ENCODE data around the gene GHR.

Gene GHR

DNA sequence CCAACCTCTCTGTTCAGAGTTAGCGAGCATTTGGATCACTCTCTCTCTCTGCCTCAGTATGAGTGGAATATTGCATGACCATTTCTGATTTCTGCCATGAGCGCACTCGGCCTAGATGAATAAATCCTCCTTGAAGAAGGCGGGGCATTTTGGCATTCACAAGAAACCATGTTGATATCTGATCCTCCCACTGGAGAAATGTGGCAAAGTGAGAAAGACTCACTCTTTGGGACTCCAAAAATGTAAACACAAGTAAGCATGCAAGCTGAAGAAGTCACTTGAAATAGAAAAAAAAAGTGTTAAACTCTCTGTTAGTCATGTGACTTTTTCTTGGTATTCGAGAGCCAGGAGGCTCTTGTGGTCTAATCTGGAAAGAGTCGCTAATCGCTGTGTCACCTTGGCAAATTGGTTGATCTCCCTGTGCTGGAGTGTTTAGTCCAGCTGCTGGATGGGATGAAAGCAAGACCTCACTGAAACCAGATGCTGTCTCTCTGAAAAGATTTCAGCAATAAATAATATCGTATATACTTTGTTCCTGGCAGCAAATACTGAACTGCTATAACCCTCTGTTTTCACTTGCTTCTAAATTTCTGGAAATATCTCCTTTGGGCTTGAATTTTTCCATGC lies 95.5 kb downstream of the GHR start:
- DNase-seq, result no peak

DNA sequence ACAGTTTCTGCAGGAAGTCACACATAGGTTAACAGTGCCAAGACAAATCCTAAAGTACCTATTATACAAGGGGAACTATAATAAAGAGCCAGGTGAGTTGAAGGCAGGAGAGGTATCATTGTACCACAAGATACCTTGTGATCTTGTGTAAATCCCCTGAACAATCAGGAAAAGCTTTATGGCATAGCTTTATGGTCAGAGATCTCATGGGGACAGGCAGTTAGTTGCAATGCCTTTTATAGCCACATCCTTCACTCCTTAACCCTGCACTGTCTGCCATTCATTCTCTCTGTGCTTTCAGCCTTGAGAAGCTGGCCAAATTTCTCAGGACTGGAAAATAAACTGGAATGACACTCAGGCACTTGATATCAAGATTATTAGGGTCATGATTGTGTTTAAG lies 97.0 kb downstream of the GHR start:
- no peak for DNase-seq

DNA sequence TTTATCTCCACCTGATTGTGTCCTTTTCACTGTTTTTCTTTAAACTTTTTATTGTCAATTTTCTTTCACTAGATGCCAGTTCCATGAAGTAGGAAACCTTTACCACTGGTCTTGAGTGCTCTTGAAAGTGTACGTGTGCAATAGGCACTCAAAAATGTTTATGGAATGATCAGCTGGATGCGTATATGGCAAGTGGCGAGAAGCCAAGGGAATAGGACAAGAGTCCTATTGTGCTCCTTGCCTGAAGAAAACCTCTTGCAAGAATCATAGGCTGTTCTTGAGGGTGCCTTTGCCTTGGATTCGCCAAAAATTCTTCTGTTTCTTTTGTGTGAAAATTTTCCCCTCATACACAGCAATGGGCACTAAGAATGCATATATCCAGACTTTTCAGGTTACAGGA lies 97.7 kb downstream of the GHR start:
- no peak for DNase-seq

DNA sequence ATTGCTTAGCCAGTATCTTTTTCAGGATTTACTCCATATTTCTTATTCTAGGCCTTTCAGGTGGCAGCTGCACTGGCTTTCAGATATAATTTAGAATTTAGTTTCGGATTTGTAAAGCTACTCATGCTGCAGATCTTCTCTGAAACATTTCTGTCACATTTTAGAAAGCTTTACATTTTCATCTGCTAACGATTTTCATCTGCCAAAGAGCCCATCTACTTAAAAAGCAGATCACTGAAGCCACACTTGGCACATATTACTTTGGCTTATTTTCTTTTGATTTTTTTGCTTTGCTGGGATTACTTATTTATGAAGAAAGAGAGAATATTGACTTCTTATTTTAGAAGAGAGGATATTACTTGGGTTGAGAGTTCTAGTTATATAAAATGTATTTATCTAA lies 98.2 kb downstream of the GHR start:
- DNase-seq, result no peak

DNA sequence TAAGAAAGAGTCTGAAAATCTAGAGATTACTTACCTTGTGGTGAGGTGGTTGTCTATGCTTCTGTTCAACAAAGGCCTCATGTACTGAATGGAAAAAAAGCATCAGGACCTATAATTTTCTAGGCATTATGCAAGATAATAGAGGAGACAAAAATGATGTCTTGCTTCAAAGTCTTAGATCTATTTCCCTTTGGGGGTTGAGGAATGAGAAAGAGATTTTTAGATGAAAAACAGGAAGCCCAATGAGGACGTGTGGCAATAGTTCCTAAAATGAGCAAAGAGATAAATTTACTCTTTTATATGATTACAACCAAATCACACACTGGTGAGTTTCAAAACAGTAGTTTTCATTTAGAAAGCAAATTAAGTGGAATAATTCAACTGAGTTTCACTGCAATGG lies 99.5 kb downstream of the GHR start:
- DNase-seq, result no peak

DNA sequence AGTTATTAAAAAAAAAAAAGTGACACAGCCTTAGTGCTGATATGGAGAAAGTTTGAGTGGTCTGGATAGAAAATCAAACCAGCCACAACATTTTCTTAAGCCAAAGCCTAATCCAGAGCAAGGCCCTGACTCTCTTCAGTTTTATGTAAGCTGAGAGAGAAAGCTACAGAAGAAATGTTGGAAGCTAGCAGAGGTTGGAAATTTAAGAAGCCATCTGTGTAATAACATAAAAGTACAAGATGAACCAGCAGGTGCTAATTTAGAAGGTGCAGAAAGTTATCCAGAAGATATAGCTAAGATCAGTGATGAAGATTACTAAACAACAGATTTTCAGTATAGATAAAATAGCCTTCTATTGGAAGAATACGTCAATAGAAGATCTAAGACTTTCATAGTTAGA lies 102.9 kb downstream of the GHR start:
- DNase-seq, result no peak

DNA sequence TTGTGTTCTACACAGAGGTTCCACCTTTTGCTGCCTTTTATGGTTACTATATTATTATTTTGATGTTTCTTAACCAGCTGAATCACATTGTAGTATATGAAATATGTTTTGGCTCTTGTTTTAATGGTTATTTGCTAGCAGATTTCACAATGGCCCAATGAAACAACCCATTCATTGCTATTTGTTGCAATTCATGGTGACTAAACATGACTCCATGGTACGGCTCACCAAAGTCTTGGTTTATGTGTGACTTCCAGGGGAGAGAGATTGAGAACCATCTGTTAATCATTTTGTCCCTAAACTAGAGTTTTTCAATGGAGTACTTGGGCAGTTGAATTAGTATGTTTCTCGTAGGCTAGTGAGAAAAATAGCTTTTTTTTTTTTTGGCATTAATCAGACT lies 108.4 kb downstream of the GHR start:
- no peak for DNase-seq

DNA sequence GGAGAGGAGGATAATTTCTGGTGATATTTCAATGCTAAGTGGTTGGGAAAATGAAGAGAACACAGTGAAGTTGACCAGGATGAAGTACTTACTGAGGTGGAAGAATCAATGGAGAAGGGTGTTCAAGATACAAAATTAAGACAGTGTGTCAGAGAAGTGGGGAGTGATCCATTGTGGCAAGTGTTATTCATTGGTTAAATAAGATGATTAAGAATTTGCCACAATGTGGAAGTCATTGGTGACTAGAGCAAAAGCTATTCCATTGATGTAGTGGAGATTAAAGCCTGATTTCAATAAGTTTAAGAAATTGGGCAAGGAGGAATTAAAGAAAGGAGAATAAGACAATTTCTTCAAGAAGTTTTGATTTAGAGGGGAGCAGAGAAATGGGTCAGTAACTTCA lies 118.9 kb downstream of the GHR start:
- DNase-seq, result no peak

DNA sequence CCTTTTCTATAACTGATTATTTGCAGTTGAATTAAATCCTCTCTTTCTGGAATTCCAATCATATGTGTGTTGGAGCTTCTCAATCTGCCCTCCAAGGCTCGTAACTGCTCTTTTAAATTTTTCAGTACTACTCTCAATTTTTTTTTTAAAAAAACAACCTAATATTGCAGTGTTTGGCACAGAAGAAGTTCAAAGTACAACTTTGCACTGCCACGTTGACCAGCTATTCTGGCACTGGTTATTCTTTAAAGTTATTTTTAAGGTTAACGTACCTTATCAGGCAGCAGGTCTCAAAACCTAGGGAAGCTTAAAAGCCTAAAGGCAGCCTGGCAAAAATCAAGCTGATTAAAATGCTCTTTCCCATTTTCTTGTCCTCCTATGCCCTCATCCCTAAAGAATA lies 120.5 kb downstream of the GHR start:
- DNase-seq, result no peak

DNA sequence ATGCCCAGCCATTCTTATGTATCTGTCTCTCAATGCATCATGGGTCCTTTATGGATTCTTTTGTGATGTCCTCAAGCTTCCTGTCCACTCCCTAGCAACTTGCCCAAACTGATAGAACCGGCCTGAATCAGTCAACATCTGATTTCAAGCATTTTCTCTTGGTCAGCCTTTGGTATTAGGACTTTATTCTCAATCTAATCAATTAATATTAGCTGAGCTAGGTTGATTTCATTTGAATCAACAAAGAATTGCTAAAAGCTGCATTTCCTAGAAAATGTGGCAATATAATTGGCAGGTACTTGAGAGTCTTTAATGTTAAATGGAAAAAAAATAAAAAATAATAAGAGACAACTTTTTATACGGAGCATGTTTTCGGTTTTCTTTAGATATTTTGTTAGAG lies 121.8 kb downstream of the GHR start:
- no peak for DNase-seq

DNA sequence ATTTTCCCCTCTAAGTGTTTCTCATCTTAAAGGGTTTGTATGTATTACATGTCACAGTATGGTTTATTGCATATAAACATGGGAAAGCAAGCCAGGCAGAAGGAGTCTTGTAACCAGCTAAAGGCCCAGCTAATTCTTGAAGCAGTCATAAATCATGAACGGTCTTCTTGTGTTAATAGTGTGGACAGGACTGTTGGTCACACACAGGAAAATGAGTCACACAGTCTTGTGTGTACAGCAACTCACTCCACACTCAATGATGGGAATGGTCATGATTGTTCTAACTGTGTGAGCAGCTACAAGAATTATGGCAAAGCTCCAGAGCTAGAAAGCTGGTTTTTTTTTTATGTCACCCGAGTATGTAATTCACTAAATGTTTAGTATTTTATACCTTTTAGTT lies 123.9 kb downstream of the GHR start:
- no peak for DNase-seq

DNA sequence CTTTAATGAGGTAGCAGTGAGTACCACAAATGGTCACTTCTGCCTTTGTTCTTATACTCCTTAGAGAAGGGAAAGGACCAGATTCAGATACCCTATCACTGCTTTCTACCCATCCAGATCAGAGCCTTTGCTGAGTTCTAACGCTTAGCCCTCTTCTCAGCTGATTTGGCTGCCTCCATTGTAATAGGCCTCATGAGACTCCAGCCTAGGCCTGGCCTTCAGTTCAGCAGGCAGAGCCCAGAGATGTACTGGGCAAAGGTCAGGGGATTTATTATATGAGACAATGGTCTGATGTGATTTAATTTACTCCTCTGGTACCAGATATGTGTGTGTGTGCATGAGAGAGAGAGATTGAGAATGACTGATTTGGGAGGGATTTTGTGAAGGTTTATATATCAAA lies 124.7 kb downstream of the GHR start:
- no peak for DNase-seq

DNA sequence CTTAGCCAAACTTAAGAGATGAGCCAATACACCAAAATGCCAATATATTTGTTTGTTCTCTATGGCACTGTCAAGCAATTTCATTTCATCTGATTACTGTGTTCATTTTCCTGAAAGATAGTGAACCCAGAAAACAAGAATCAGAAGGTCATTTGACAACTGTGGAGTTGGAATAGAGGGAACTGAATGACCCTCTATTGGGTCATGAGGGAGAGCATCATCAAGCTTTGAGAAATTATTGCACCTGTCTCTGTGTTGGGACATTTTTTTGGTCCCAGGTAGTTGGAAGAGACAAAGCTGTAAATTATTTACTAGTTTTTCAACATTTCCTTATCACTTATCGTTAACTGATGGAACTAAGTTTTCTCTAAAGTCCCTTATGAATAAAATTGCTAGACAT lies 129.4 kb downstream of the GHR start:
- DNase-seq, result no peak

DNA sequence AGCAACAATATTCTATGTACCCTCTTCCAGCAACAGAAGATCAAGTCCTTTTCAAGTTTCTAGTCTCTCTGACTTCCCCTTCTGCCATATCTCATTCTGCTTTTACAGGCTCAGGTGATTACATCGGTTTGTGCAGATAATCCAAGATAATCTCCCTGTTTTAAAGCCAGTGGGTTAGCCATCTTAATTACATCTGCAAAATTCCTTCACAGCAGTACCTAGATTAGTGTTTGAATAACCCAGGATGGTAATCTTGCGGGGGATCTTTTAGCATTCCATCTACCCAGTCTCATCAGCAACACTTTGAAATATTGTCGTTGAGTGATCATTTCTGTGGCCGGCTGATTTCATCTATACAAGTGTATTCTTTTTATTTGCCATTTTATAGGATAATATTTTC lies 130.2 kb downstream of the GHR start:
- no peak for DNase-seq

DNA sequence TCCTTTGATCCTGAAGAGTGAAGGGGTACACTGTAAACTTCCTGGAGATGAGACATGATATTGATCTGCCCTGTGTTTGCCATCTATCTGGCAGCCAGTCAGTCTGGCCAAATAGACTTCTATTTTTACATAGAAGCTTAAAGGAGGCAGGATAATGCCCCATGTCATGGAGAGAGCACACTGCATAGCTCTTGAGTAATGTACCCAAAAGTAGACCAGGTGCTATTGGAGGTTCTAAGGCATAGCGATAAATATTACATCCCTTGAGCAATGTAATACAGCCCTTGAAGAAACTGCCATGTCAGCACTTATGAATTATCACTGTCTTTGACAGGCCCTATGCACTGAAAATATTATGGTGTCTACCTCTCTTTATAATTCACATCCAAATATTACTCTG lies 131.8 kb downstream of the GHR start:
- DNase-seq, result no peak

DNA sequence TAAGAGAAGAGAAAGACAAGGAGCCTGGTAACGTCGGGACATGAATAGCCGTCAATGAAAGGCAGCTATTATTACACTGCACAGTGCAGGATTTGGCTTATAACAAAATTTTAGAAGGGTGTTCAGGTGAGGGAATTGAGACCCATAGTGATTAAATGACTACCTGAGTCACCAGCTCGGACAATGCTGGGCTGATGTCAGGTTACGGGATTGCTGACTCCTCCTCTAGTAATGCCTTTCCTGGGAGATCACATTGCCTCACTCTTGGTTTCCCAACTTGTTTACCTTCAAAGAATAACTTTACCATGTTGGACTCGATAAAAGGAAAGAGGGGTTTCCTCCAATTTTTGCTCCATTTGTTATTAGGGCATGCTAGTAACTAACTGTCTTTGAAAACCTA lies 132.6 kb downstream of the GHR start:
- DNase-seq, result no peak

DNA sequence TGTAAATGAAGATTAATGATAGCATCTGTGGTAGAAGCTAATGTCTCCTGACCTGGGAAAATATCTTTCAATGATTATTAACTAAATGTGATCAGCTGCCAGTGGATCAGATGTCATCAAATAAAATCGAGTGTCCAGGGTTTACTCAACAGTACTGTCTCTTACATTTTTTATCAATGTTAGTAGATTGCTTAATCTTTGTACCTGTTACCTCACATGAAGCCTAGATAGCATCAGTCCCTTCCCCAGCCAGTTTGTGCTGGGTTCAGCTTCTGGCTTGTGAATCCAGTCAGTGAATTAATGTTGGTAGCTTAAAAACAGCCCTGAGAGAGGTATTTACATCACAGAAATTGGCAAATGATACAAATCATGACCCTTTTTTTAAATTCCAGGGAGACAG lies 134.4 kb downstream of the GHR start:
- DNase-seq, result no peak

DNA sequence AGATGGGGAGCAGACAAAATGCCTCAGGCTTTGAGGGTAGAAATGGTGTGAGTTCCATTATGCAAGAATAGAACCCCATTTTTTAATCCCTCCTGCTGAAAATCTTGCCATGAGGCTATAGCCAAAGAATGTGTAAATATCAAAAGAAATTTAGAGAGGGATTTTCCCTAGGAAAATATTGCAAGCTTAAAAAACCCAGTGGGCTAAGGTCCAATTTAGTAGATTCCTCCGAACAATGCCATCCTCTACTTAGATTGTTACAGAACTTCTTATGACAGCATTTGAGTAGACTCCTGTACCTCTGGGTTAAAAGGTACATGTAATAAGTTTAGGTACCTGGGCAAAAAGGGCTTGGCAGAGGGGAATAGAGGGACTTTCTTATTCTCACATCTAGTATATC lies 138.4 kb downstream of the GHR start:
- DNase-seq, result no peak

DNA sequence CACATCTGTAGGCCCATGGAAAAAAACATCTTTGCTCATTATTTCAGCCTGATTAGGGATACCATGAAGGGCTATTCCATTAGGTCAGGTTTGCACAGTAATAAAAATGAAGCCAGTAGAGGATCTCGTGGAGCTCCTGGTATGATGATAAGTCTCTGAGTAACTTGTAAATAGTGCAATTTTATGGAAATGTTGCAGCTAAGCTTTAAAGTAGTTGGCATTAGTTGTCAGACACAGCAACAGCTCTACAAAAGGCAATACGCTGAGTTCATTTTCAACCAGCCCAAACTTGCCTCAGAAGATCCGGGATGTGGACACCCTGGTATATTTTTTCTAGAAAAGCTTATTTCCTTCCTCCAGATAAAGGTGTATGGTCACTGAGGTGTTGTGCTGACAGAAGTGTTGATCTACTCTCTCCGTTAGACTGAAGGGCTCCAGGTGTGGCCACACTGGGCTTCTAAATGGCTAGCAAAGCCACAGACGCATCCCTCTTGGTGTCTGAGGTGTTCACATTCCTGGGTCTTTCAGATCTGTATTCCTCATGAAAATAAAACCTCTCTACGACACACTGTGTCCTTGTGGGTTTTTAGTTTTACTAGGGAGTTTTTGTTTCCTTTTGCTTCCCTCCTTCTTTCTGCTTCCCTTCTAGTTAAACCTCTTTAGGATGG lies 141.6 kb downstream of the GHR start:
- DNase-seq, result no peak

DNA sequence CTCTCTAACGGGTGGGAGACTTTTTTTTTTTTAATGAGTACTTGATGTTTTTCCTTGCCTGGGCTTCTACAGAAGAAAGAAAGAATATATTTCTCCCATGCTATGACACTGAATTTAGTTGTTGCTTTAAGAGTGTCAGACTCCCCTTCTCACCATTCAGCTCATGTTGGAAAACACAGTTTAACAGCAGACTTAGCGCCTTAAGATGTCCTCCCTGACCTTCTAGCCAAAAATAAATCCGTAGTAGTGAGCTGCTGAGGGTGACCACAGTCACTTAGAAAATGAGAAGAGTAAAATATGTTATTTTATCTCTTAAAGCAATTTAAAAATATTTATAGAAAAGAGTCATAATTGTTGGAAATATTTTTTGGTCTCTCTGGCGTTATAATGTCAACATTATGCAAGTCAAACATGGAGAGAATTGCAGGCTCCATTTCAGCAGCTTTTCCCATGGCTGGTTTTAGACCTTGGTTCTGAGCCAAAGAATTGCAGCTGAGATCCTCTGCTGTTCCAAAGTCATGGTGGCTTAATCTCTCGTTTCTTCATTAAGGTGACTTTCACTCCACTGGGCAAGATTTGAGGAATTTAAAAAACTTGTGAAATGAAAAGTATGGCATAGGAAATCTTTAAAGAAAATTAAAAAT lies 143.5 kb downstream of the GHR start:
- no peak for DNase-seq

DNA sequence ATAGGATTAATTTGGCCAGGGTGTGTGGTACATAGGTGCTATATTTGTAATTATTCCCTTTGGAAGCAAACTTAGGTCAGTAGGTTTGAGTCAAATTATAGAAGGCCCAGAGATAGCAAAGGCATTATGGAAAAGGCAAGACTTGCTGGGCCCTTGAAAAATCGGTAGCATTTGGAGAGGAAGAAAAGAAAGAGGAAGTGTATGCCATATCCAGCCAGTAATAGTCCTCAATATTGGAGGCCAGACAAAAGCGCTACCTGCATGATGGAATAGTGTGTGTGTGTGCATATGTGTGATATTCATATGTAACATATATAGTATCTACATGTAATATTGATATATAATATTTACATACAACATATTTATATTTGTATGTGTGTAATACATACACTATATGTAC lies 146.1 kb downstream of the GHR start:
- DNase-seq, result no peak

DNA sequence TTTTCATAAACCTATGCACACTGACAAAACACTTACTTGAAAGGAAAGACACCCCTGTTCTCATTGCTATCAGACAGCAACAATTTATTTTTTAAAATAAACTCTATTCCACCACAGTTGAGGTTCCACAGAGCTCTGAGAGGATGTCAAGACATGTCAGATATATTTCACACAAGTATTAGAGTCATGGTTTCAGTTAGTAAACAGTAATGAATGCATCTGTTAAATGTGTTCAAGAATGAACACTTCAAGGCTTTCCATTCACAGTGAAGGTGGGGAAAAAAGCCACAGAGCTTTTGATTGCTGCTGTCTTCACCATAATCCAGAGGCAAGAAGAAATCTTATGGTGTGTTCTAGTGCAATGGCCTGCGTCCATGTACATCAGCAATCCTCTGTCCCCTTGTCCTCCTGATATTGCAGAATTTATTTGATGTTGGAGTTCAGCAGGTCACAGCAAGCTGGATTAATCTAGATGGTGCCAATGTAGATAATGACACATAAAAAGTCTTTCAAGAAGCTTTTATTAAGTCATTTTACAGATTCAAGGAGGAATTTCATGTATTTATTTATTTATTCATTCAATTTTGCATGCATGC lies 146.8 kb downstream of the GHR start:
- DNase-seq, result no peak

DNA sequence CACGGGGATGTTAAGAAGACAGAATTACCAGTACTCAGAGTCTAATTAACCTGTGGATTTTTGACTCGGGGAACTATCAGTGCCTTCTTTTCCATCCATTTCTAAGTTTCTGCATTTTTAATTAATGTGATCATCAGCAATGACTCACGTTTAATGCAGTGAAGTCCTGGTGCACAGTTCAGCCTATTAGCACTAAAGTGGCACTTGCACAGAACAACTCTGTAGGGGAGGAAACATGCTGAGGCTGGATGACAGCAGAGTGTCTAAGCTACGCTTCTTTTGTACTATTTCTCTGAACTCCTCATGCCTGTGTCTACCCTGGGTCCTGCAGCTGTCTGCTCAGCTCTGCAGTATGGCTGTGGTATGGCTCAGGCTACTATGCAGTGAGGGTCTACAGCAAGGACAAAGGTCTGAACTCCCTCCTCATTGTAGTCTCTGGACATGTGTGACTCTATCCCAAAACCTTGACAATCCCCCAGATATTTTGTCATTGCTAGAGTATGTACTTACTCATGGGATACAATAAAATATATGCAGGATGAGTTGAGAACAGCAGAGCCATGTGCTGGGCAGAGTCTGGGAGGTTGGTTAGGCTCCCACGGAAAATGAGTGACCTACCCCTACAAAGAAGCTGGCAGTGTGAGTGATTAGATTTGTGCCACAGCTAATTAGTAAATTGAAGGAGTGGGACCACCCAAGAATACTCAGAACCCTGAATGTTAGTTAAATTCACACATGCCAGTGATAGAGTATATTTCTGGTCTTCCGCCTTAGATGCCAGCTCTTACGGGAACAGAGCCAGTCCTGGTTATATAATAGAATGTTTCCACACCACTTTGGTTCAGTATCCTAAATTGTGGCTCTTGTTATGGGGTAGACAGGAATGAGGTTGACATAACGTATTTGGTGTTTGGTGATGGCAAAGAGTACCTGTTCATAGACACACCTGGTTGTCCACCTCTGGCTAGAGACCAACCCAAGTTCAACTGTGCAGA lies 148.0 kb downstream of the GHR start:
- no peak for DNase-seq
